ENCODE measurements around the gene C14orf39. TPM values are rescaled to one million over a fixed set of nuclear protein-coding genes. Genes with fewer than 3 reads are reported as not detected.

The C14orf39 gene
- total and polyA plus RNA-seq, 2 experiments from 2014 or later = 0.28 to 3.4 TPM

DNA sequence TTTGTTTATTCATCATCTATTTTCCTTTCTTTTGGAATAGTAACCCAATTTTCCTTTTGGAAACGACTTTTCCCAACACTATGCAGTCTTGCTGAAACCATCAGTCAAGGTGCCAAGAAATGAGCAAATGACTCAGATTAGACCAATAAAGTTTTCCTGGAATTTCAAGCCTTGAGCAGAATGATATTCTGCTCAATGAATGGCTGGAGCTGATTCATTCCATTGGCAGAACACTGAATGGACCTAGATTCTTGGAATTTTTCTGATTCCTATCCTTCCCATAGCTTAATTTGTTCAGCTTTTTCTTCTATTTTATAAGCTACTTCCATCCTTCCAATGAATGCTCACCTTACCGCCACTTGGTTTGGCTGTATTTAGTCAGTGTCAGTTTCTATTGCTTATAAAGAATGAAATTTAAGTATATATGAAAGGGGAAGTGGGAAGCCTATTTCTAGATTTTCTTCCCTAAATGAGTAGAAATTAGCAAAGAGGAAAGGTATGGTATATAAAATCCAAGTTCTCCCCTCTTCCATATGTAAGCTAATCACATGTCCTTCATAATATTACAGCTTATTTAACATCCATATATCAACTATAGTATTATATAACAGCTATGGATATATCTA is 89.0 kb downstream of the C14orf39 start (continued):
- TF ChIP-seq, protein P1, sequence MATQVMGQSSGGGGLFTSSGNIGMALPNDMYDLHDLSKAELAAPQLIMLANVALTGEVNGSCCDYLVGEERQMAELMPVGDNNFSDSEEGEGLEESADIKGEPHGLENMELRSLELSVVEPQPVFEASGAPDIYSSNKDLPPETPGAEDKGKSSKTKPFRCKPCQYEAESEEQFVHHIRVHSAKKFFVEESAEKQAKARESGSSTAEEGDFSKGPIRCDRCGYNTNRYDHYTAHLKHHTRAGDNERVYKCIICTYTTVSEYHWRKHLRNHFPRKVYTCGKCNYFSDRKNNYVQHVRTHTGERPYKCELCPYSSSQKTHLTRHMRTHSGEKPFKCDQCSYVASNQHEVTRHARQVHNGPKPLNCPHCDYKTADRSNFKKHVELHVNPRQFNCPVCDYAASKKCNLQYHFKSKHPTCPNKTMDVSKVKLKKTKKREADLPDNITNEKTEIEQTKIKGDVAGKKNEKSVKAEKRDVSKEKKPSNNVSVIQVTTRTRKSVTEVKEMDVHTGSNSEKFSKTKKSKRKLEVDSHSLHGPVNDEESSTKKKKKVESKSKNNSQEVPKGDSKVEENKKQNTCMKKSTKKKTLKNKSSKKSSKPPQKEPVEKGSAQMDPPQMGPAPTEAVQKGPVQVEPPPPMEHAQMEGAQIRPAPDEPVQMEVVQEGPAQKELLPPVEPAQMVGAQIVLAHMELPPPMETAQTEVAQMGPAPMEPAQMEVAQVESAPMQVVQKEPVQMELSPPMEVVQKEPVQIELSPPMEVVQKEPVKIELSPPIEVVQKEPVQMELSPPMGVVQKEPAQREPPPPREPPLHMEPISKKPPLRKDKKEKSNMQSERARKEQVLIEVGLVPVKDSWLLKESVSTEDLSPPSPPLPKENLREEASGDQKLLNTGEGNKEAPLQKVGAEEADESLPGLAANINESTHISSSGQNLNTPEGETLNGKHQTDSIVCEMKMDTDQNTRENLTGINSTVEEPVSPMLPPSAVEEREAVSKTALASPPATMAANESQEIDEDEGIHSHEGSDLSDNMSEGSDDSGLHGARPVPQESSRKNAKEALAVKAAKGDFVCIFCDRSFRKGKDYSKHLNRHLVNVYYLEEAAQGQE (IDR thresholded peaks at IDR 0.05; ENCODE audit: unreplicated experiment) = no peak
- TF ChIP-seq STAT1 (IDR thresholded peaks at IDR 0.05; ENCODE audit: unreplicated experiment) = no peak

Other genes with a start within 250 kb of the C14orf39 start
- 34.1 and 42.8 TPM in 2 replicates for gene PPM1A, start 236.8 kb downstream of the C14orf39 start, total RNA-seq (2014; rRNA removed; shearing (Covaris generic))
- gene PPM1A, start 236.8 kb downstream of the C14orf39 start, polyA plus RNA-seq (2016; fragmentation: Nextera tagmentation; extraction: Ambion mirVana) = 26.4 and 29.8 TPM in 2 replicates
- gene SIX6, start 23.1 kb upstream of the C14orf39 start, total RNA-seq (2014; rRNA removed; shearing (Covaris generic)) = not detected in 2 replicates
- gene SIX6, start 23.1 kb upstream of the C14orf39 start, polyA plus RNA-seq (2016; fragmentation: Nextera tagmentation; extraction: Ambion mirVana) = 0.11 TPM in 1 of 2 replicates, not detected in the other
- 0.35 and 0.78 TPM in 2 replicates for gene SIX1, start 163.4 kb upstream of the C14orf39 start, total RNA-seq (2014; rRNA removed; shearing (Covaris generic))
- 0.66 and 0.71 TPM in 2 replicates for gene SIX1, start 163.4 kb upstream of the C14orf39 start, polyA plus RNA-seq (2016; fragmentation: Nextera tagmentation; extraction: Ambion mirVana)
- 46.9 and 50.2 TPM in 2 replicates for gene SIX4, start 238.3 kb upstream of the C14orf39 start, total RNA-seq (2014; rRNA removed; shearing (Covaris generic))
- gene SIX4, start 238.3 kb upstream of the C14orf39 start, polyA plus RNA-seq (2016; fragmentation: Nextera tagmentation; extraction: Ambion mirVana) = 6.2 and 6.6 TPM in 2 replicates
- gene MNAT1, start 248.7 kb upstream of the C14orf39 start, total RNA-seq (2014; rRNA removed; shearing (Covaris generic)) = 51.6 and 75.3 TPM in 2 replicates
- gene MNAT1, start 248.7 kb upstream of the C14orf39 start, polyA plus RNA-seq (2016; fragmentation: Nextera tagmentation; extraction: Ambion mirVana) = 83.8 and 85.0 TPM in 2 replicates

Data from GM23338 (cell line).